ENCODE data around the gene NKX2-8.

The NKX2-8 gene

GRCh38 chr14:36582011-36582873, at the start of gene NKX2-8:
NKX2-8 (minus strand) TSS chr14:36582614; CDS start chr14:36582389, 225 bp downstream.
- Histone ChIP-seq H3K36me3 (ENCODE audit: control insufficient read depth, insufficient read depth, low read length) (no peaks in the 10 kb centered on the region), H3K27me3 (ENCODE audit: control insufficient read depth, insufficient read depth, low read length) (peaks cover 84% of the 10 kb centered on the region), H3K9ac (ENCODE audit: low read length) (no peak within 1 kb of the TSS), H3K9me3 (ENCODE audit: control insufficient read depth, low read length) (no peaks in the 10 kb centered on the region), H3K4me1 (ENCODE audit: control insufficient read depth, insufficient read depth, low read length) (peaks cover 4% of the 10 kb centered on the region), H3K4me3 (ENCODE audit: low read length) (no peak within 1 kb of the TSS)

GRCh38 chr14:36627981-36628380, 45.6 kb upstream of the NKX2-8 start:
- H3K36me3 ChIP-seq (ENCODE audit: control insufficient read depth, insufficient read depth, low read length) = no peaks in the 10 kb centered on the region
- H3K9me3 ChIP-seq (ENCODE audit: control insufficient read depth, low read length) = no peaks in the 10 kb centered on the region
- H3K27me3 ChIP-seq (ENCODE audit: control insufficient read depth, insufficient read depth, low read length) = peaks cover 7% of the 10 kb centered on the region
- no peak overlapping the region for H3K4me3 ChIP-seq (ENCODE audit: low read length)
- no peaks in the 10 kb centered on the region for H3K4me1 ChIP-seq (ENCODE audit: control insufficient read depth, insufficient read depth, low read length)
- no peak overlapping the region for H3K9ac ChIP-seq (ENCODE audit: low read length)

- no peak overlapping the region for H3K9ac ChIP-seq (ENCODE audit: low read length)
- H3K9me3 ChIP-seq (ENCODE audit: control insufficient read depth, low read length) = no peaks in the 10 kb centered on the region
- H3K4me3 ChIP-seq (ENCODE audit: low read length) = no peak overlapping the region
- H3K27me3 ChIP-seq (ENCODE audit: control insufficient read depth, insufficient read depth, low read length) = peaks cover 7% of the 10 kb centered on the region
- H3K4me1 ChIP-seq (ENCODE audit: control insufficient read depth, insufficient read depth, low read length) = no peaks in the 10 kb centered on the region
- no peaks in the 10 kb centered on the region for H3K36me3 ChIP-seq (ENCODE audit: control insufficient read depth, insufficient read depth, low read length)
Measured at GRCh38 chr14:36626151-36626550, 43.7 kb upstream of the NKX2-8 start.

DNA sequence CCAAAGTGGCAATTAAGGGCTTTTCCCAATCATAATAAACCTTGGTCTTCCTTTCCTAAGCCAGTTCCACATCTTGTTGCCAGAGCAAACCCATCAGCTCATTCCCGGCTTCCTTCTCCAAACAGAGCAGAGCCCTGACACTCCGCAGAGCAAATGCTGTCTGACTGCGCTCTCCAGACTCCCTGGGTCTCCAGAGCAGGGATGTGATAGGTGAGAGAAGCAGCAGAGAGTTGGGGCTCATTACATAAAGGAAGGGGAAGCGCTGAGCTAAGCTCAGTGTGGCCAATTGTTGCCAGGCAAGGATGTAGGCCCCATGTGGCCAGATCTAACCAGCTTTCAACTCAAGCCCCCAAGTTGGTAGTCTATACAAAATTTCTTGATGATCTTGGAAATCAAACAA, 43.0 kb upstream of the NKX2-8 start:
- no peak overlapping the region for H3K4me3 ChIP-seq (ENCODE audit: low read length)
- no peaks in the 10 kb centered on the region for H3K4me1 ChIP-seq (ENCODE audit: control insufficient read depth, insufficient read depth, low read length)
- no peaks in the 10 kb centered on the region for H3K9me3 ChIP-seq (ENCODE audit: control insufficient read depth, low read length)
- H3K36me3 ChIP-seq (ENCODE audit: control insufficient read depth, insufficient read depth, low read length) = no peaks in the 10 kb centered on the region
- peaks cover 7% of the 10 kb centered on the region for H3K27me3 ChIP-seq (ENCODE audit: control insufficient read depth, insufficient read depth, low read length)
- H3K9ac ChIP-seq (ENCODE audit: low read length) = no peak overlapping the region

GRCh38 chr14:36625014-36625413, 42.6 kb upstream of the NKX2-8 start:
- Histone ChIP-seq H3K4me3 (ENCODE audit: low read length) (no peak overlapping the region), H3K36me3 (ENCODE audit: control insufficient read depth, insufficient read depth, low read length) (no peaks in the 10 kb centered on the region), H3K4me1 (ENCODE audit: control insufficient read depth, insufficient read depth, low read length) (no peaks in the 10 kb centered on the region), H3K27me3 (ENCODE audit: control insufficient read depth, insufficient read depth, low read length) (peaks cover 7% of the 10 kb centered on the region), H3K9ac (ENCODE audit: low read length) (no peak overlapping the region), H3K9me3 (ENCODE audit: control insufficient read depth, low read length) (no peaks in the 10 kb centered on the region)

DNA sequence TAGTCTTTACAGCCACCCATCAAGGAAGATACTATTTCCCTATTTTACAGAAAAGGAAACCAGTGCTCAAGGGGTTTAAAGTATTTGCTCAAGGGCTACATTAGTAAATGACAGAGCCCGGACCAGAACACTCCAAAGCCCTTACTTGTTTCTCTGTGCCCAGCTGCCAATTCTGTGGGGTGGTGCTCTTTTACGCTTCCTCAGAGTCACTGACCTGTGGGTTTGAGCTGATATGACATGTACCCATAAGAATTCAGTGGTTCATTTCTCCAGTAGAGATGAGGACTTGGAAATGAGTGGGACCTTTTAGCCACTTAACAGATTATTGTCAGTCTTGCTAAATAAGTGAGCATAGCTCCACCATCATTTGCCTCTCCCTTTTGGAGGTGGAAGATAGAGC, 37.4 kb upstream of the NKX2-8 start:
- Histone ChIP-seq H3K9ac (ENCODE audit: low read length) (no peak overlapping the region), H3K9me3 (ENCODE audit: control insufficient read depth, low read length) (no peaks in the 10 kb centered on the region), H3K4me1 (ENCODE audit: control insufficient read depth, insufficient read depth, low read length) (no peaks in the 10 kb centered on the region), H3K27me3 (ENCODE audit: control insufficient read depth, insufficient read depth, low read length) (no peaks in the 10 kb centered on the region), H3K4me3 (ENCODE audit: low read length) (no peak overlapping the region), H3K36me3 (ENCODE audit: control insufficient read depth, insufficient read depth, low read length) (no peaks in the 10 kb centered on the region)

DNA sequence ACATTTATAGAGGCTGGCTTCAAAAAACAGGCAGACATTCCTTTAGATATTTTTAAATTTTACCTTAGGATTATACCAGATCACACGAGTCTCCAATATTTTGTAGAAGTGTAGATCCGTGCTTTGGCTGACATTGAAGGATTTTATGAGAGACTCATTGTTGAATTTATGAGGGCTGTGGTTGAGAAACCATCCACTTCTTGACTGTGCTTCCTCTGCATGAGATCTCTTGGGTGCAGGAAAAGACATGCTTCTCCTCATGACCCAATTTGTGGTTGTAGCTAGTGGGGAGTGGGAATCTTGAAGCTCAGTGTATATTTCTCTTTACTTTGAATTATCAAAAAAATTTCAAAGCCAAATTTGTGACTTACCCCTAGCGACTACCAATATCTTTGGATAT, 36.7 kb upstream of the NKX2-8 start:
- H3K9ac ChIP-seq (ENCODE audit: low read length) = no peak overlapping the region
- H3K4me3 ChIP-seq (ENCODE audit: low read length) = no peak overlapping the region
- H3K36me3 ChIP-seq (ENCODE audit: control insufficient read depth, insufficient read depth, low read length) = no peaks in the 10 kb centered on the region
- H3K4me1 ChIP-seq (ENCODE audit: control insufficient read depth, insufficient read depth, low read length) = no peaks in the 10 kb centered on the region
- H3K9me3 ChIP-seq (ENCODE audit: control insufficient read depth, low read length) = no peaks in the 10 kb centered on the region
- no peaks in the 10 kb centered on the region for H3K27me3 ChIP-seq (ENCODE audit: control insufficient read depth, insufficient read depth, low read length)

DNA sequence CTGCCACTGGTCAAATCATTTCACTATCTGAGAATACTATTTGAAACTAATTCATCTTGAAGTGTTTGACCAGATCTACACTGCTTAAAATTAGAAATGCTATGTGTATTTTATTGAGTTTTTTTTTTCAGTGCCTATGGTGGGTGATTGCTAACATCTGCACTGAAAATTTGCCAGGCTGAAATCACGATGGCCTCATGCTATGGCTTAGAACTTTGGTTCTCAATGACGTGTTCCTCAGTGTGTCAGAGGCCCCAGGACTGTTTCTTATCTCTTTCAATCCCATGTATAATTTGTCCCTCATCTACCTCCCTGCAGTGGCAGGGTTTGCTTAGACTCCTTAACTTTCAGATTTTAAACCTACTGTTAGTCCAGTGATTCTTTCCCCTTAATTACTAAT, 36.2 kb upstream of the NKX2-8 start:
- H3K36me3 ChIP-seq (ENCODE audit: control insufficient read depth, insufficient read depth, low read length) = no peaks in the 10 kb centered on the region
- no peaks in the 10 kb centered on the region for H3K4me1 ChIP-seq (ENCODE audit: control insufficient read depth, insufficient read depth, low read length)
- no peaks in the 10 kb centered on the region for H3K9me3 ChIP-seq (ENCODE audit: control insufficient read depth, low read length)
- no peak overlapping the region for H3K9ac ChIP-seq (ENCODE audit: low read length)
- no peaks in the 10 kb centered on the region for H3K27me3 ChIP-seq (ENCODE audit: control insufficient read depth, insufficient read depth, low read length)
- H3K4me3 ChIP-seq (ENCODE audit: low read length) = no peak overlapping the region

- no peaks in the 10 kb centered on the region for H3K27me3 ChIP-seq (ENCODE audit: control insufficient read depth, insufficient read depth, low read length)
- no peaks in the 10 kb centered on the region for H3K4me1 ChIP-seq (ENCODE audit: control insufficient read depth, insufficient read depth, low read length)
- no peak overlapping the region for H3K9ac ChIP-seq (ENCODE audit: low read length)
- H3K36me3 ChIP-seq (ENCODE audit: control insufficient read depth, insufficient read depth, low read length) = no peaks in the 10 kb centered on the region
- H3K4me3 ChIP-seq (ENCODE audit: low read length) = no peak overlapping the region
- H3K9me3 ChIP-seq (ENCODE audit: control insufficient read depth, low read length) = no peaks in the 10 kb centered on the region
Measured at GRCh38 chr14:36617824-36618223, 35.4 kb upstream of the NKX2-8 start.

- peaks cover 6% of the 10 kb centered on the region for H3K27me3 ChIP-seq (ENCODE audit: control insufficient read depth, insufficient read depth, low read length)
- no peaks in the 10 kb centered on the region for H3K4me1 ChIP-seq (ENCODE audit: control insufficient read depth, insufficient read depth, low read length)
- H3K9ac ChIP-seq (ENCODE audit: low read length) = no peak overlapping the region
- no peaks in the 10 kb centered on the region for H3K36me3 ChIP-seq (ENCODE audit: control insufficient read depth, insufficient read depth, low read length)
- no peak overlapping the region for H3K4me3 ChIP-seq (ENCODE audit: low read length)
- no peaks in the 10 kb centered on the region for H3K9me3 ChIP-seq (ENCODE audit: control insufficient read depth, low read length)
Measured at GRCh38 chr14:36605506-36605857, 23.1 kb upstream of the NKX2-8 start.

GRCh38 chr14:36604757-36605505, 22.5 kb upstream of the NKX2-8 start:
- Histone ChIP-seq H3K4me3 (ENCODE audit: low read length) (no peak overlapping the region), H3K9ac (ENCODE audit: low read length) (no peak overlapping the region), H3K36me3 (ENCODE audit: control insufficient read depth, insufficient read depth, low read length) (no peaks in the 10 kb centered on the region), H3K4me1 (ENCODE audit: control insufficient read depth, insufficient read depth, low read length) (no peaks in the 10 kb centered on the region), H3K9me3 (ENCODE audit: control insufficient read depth, low read length) (no peaks in the 10 kb centered on the region), H3K27me3 (ENCODE audit: control insufficient read depth, insufficient read depth, low read length) (peaks cover 6% of the 10 kb centered on the region)

GRCh38 chr14:36600431-36600830, 18.0 kb upstream of the NKX2-8 start:
- Histone ChIP-seq H3K4me1 (ENCODE audit: control insufficient read depth, insufficient read depth, low read length) (no peaks in the 10 kb centered on the region), H3K27me3 (ENCODE audit: control insufficient read depth, insufficient read depth, low read length) (peaks cover 9% of the 10 kb centered on the region), H3K36me3 (ENCODE audit: control insufficient read depth, insufficient read depth, low read length) (no peaks in the 10 kb centered on the region), H3K4me3 (ENCODE audit: low read length) (no peak overlapping the region), H3K9ac (ENCODE audit: low read length) (no peak overlapping the region), H3K9me3 (ENCODE audit: control insufficient read depth, low read length) (no peaks in the 10 kb centered on the region)

Measured in mucosa of stomach (tissue), 1 donor.